Hepatocyte (in vitro differentiated cells): ENCODE data around the gene OSBPL10.

Experiments
- EZH2 ChIP-seq: fragments of 200-600 bp; sonication (generic); IDR thresholded peaks from 2 replicates; pipeline ENCODE4 v1.6.1; 2016; ENCODE audit warnings: antibody characterized with exemption, mild to moderate bottlenecking, borderline replicate concordance
- EZH2phosphoT487 ChIP-seq: fragments of 200-600 bp; sonication (generic); IDR thresholded peaks from one replicate; pipeline ENCODE4 v1.6.1; 2018; ENCODE audit warnings: antibody characterized with exemption, mild to moderate bottlenecking, low read depth, moderate library complexity; ENCODE audit not compliant: unreplicated experiment, severe bottlenecking
- TF ChIP-seq, protein P1 (sequence below): fragments of 200-600 bp; sonication (generic); IDR thresholded peaks from 2 replicates; pipeline ENCODE4 v1.5.1; 2016; ENCODE audit warnings: antibody characterized with exemption, mild to moderate bottlenecking; ENCODE audit not compliant: poor library complexity

DNA sequence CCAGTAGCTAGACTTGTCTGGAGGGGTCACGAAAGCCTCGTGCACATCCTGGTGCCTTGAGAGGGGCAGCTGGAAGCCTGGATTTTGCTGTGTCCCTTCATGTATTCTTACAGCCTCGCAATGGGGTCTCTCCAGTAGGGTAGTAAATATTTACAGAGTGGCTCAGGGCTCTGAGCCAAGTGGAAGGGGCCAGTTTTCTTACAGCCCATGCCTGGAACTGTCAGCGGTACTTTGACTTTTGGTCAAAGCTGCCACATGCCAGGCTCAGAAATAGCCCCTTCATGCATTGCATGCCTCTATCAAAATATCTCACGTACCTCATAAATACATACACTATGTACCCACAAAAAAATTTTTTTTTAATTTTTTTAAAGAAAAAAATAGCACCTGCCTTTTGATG, 119.2 kb downstream of the OSBPL10 start:
- TF ChIP-seq, protein P1, sequence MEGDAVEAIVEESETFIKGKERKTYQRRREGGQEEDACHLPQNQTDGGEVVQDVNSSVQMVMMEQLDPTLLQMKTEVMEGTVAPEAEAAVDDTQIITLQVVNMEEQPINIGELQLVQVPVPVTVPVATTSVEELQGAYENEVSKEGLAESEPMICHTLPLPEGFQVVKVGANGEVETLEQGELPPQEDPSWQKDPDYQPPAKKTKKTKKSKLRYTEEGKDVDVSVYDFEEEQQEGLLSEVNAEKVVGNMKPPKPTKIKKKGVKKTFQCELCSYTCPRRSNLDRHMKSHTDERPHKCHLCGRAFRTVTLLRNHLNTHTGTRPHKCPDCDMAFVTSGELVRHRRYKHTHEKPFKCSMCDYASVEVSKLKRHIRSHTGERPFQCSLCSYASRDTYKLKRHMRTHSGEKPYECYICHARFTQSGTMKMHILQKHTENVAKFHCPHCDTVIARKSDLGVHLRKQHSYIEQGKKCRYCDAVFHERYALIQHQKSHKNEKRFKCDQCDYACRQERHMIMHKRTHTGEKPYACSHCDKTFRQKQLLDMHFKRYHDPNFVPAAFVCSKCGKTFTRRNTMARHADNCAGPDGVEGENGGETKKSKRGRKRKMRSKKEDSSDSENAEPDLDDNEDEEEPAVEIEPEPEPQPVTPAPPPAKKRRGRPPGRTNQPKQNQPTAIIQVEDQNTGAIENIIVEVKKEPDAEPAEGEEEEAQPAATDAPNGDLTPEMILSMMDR, result no peak
- TF ChIP-seq EZH2, result no peak
- TF ChIP-seq EZH2phosphoT487, result no peak
